Activated CD4-positive, alpha-beta memory T cell treated with anti-CD3 and anti-CD28 coated beads, Interleukin-2, amount 10 ng/mL, durations not matched to agents 7 days and 5 days (primary cell): Measurements from ENCODE around the gene ZNF575. TPM values are rescaled to one million over a fixed set of nuclear protein-coding genes. Genes with fewer than 3 reads are reported as not detected.

Experiments used
- CTCF ChIA-PET: fragments of 350-600 bp; sonication (Branson Sonifier 250); formaldehyde crosslinking; loops from one replicate; lab custom pipeline; 2021; ENCODE audit warnings: antibody characterized with exemption, inconsistent platforms; lab: Charles Lee
- POLR2A ChIA-PET: fragments of 350-600 bp; sonication (Branson Sonifier 250); formaldehyde crosslinking; loops from one replicate; lab custom pipeline; 2021; ENCODE audit warnings: antibody characterized with exemption; lab: Charles Lee
- DNase-seq: peaks from one replicate; pipeline ENCODE4 v3.0.0-alpha.2; 2020
- H3K27ac Mint-ChIP-seq: one replicate; pipeline ENCODE4 v1.8.0; 2021; ENCODE audit warnings: mild to moderate bottlenecking, mixed read lengths
- H3K27me3 Mint-ChIP-seq: one replicate; pipeline ENCODE4 v1.8.0; 2021; ENCODE audit warnings: mixed read lengths
- H3K36me3 Mint-ChIP-seq: one replicate; pipeline ENCODE4 v1.8.0; 2021; ENCODE audit warnings: low read depth, mixed read lengths
- H3K4me1 Mint-ChIP-seq: one replicate; pipeline ENCODE4 v1.8.0; 2021; ENCODE audit warnings: mixed read lengths
- H3K4me3 Mint-ChIP-seq: one replicate; pipeline ENCODE4 v1.8.0; 2021; ENCODE audit warnings: mild to moderate bottlenecking, mixed read lengths
- H3K9me3 Mint-ChIP-seq: one replicate; pipeline ENCODE4 v1.8.0; 2021; ENCODE audit warnings: mixed read lengths
- total RNA-seq, 2 experiments: library from RNA; stranded (reverse); gene quantifications; one replicate each; pipeline ENCODE4 v1.2.3, GENCODE V29; 2021

Gene ZNF575
- total RNA-seq, 2 experiments from 2014 or later = 4.1 to 4.8 TPM

GRCh38 chr19:43563816-43564457, 30.9 kb downstream of the ZNF575 start:
- no peak for DNase-seq
- POLR2A ChIA-PET = interaction anchor here (1.3 to 2.3 kb wide), 4 partner anchors 7 to 32 kb away, joined by 3 to 7 read pairs (median 4); partner anchors contain the start of genes PINLYP, XRCC1 and ZNF576
- H3K4me1 Mint-ChIP-seq = peaks cover 45% of the 10 kb centered on the region
- H3K9me3 Mint-ChIP-seq = no peaks in the 10 kb centered on the region
- peak overlapping the region; percentile 99 for H3K27ac Mint-ChIP-seq
- CTCF ChIA-PET = interaction anchor here (1.4 to 14.8 kb wide), 2 partner anchors 9 to 32 kb away, joined by 8 to 208 read pairs; partner anchors contain the start of genes IRGQ and ZNF576
- peaks cover 33% of the 10 kb centered on the region for H3K36me3 Mint-ChIP-seq
- H3K27me3 Mint-ChIP-seq = no peaks in the 10 kb centered on the region
- no peak overlapping the region for H3K4me3 Mint-ChIP-seq

- H3K27me3 Mint-ChIP-seq = no peaks in the 10 kb centered on the region
- H3K36me3 Mint-ChIP-seq = peaks cover 33% of the 10 kb centered on the region
- peaks cover 46% of the 10 kb centered on the region for H3K4me1 Mint-ChIP-seq
- H3K4me3 Mint-ChIP-seq = no peak overlapping the region
- CTCF ChIA-PET = interaction anchor here (1.3 to 14.8 kb wide), 2 partner anchors 10 to 31 kb away, joined by 7 to 208 read pairs; partner anchors contain the start of genes IRGQ and ZNF576
- H3K27ac Mint-ChIP-seq = peak overlapping the region; percentile 68
- H3K9me3 Mint-ChIP-seq = no peaks in the 10 kb centered on the region
- no peak for DNase-seq
- POLR2A ChIA-PET = interaction anchor here (2.3 kb wide), 1 partner anchor 10 kb away, joined by 7 read pairs; the partner anchor contains the start of genes PINLYP and XRCC1
Measured at GRCh38 chr19:43564800-43565199, 31.8 kb downstream of the ZNF575 start.

GRCh38 chr19:43569657-43570056, 36.7 kb downstream of the ZNF575 start:
- DNase-seq = no peak
- POLR2A ChIA-PET = no interaction called here
- H3K27ac Mint-ChIP-seq = no peak overlapping the region
- no peaks in the 10 kb centered on the region for H3K27me3 Mint-ChIP-seq
- CTCF ChIA-PET = interaction anchor here (5.5 to 9.6 kb wide), 2 partner anchors 14 to 26 kb away, joined by 22 to 95 read pairs; partner anchors contain the start of genes IRGQ and ZNF576
- H3K36me3 Mint-ChIP-seq = peaks cover 14% of the 10 kb centered on the region
- H3K9me3 Mint-ChIP-seq = no peaks in the 10 kb centered on the region
- H3K4me3 Mint-ChIP-seq = no peak overlapping the region
- peaks cover 24% of the 10 kb centered on the region for H3K4me1 Mint-ChIP-seq

GRCh38 chr19:43570174-43570791, 37.3 kb downstream of the ZNF575 start:
- ChIA-PET CTCF (interaction anchor here (1.4 to 9.6 kb wide), 3 partner anchors 15 to 98 kb away, joined by 4 to 95 read pairs (median 22); partner anchors contain the start of genes IRGQ and ZNF576), POLR2A (interaction anchor here (1.3 kb wide), 1 partner anchor 10 kb away, joined by 4 read pairs; no protein-coding TSS in a partner anchor)
- H3K27me3 Mint-ChIP-seq = no peaks in the 10 kb centered on the region
- H3K4me3 Mint-ChIP-seq = no peak overlapping the region
- no peak overlapping the region for H3K27ac Mint-ChIP-seq
- peaks cover 20% of the 10 kb centered on the region for H3K36me3 Mint-ChIP-seq
- DNase-seq = no peak
- no peaks in the 10 kb centered on the region for H3K9me3 Mint-ChIP-seq
- peaks cover 26% of the 10 kb centered on the region for H3K4me1 Mint-ChIP-seq

GRCh38 chr19:43572171-43572588, 39.2 kb downstream of the ZNF575 start:
- no peak overlapping the region for H3K27ac Mint-ChIP-seq
- no peak overlapping the region for H3K4me3 Mint-ChIP-seq
- ChIA-PET CTCF (interaction anchor here (5.5 to 9.6 kb wide), 2 partner anchors 17 to 23 kb away, joined by 22 to 95 read pairs; partner anchors contain the start of genes IRGQ and ZNF576), POLR2A (interaction anchor here (1.4 kb wide), 1 partner anchor 9 kb away, joined by 4 read pairs; no protein-coding TSS in a partner anchor)
- no peaks in the 10 kb centered on the region for H3K9me3 Mint-ChIP-seq
- DNase-seq = no peak
- H3K4me1 Mint-ChIP-seq = peaks cover 39% of the 10 kb centered on the region
- no peaks in the 10 kb centered on the region for H3K27me3 Mint-ChIP-seq
- peaks cover 22% of the 10 kb centered on the region for H3K36me3 Mint-ChIP-seq

- H3K27ac Mint-ChIP-seq = peak overlapping the region; percentile 87
- H3K36me3 Mint-ChIP-seq = peaks cover 21% of the 10 kb centered on the region
- POLR2A ChIA-PET = interaction anchor here (0.9 to 3.0 kb wide), 10 partner anchors 10 to 127 kb away, joined by 3 to 57 read pairs (median 6); partner anchors contain the start of genes IRGQ, ZNF575 and ZNF576
- no peak for DNase-seq
- peaks cover 3% of the 10 kb centered on the region for H3K27me3 Mint-ChIP-seq
- CTCF ChIA-PET = interaction anchor here (0.6 to 9.6 kb wide), 7 partner anchors 9 to 1867 kb away, joined by 3 to 95 read pairs (median 3); partner anchors contain the start of genes IRGQ and ZNF576
- peaks cover 43% of the 10 kb centered on the region for H3K4me1 Mint-ChIP-seq
- no peaks in the 10 kb centered on the region for H3K9me3 Mint-ChIP-seq
- peak overlapping the region; percentile 95 for H3K4me3 Mint-ChIP-seq
Measured at GRCh38 chr19:43574424-43575155, 41.6 kb downstream of the ZNF575 start.

- DNase-seq = peak; percentile 98
- POLR2A ChIA-PET = interaction anchor here (1.0 to 3.0 kb wide), 8 partner anchors 9 to 49 kb away, joined by 3 to 57 read pairs (median 7); partner anchors contain the start of genes IRGQ, ZNF575 and ZNF576
- peak within 1 kb of the TSS; percentile 95 for H3K4me3 Mint-ChIP-seq
- H3K9me3 Mint-ChIP-seq = no peaks in the 10 kb centered on the region
- peaks cover 3% of the 10 kb centered on the region for H3K27me3 Mint-ChIP-seq
- peaks cover 14% of the 10 kb centered on the region for H3K36me3 Mint-ChIP-seq
- H3K4me1 Mint-ChIP-seq = peaks cover 43% of the 10 kb centered on the region
- peak within 1 kb of the TSS; percentile 87 for H3K27ac Mint-ChIP-seq
- CTCF ChIA-PET = interaction anchor here (0.6 to 9.6 kb wide), 6 partner anchors 18 to 1866 kb away, joined by 3 to 95 read pairs (median 4); partner anchors contain the start of genes IRGQ and ZNF576
Measured at GRCh38 chr19:43575156-43575950, 42.4 kb downstream of the ZNF575 start, which contains the start of the genes PINLYP and XRCC1. PINLYP (plus strand) TSS chr19:43575801; CDS start chr19:43577192, 1,391 bp downstream. XRCC1 (minus strand) TSS chr19:43575527; CDS start chr19:43575458, 69 bp downstream.

- no peak for DNase-seq
- no peaks in the 10 kb centered on the region for H3K9me3 Mint-ChIP-seq
- POLR2A ChIA-PET = interaction anchor here (1.8 to 3.0 kb wide), 4 partner anchors 20 to 50 kb away, joined by 4 to 57 read pairs (median 9); partner anchors contain the start of genes IRGQ, ZNF575 and ZNF576
Measured at GRCh38 chr19:43575955-43576878, 43.2 kb downstream of the ZNF575 start.

GRCh38 chr19:43578787-43579186, 45.8 kb downstream of the ZNF575 start:
- peaks cover 7% of the 10 kb centered on the region for H3K36me3 Mint-ChIP-seq
- peaks cover 38% of the 10 kb centered on the region for H3K4me1 Mint-ChIP-seq
- H3K9me3 Mint-ChIP-seq = no peaks in the 10 kb centered on the region
- H3K27me3 Mint-ChIP-seq = peaks cover 3% of the 10 kb centered on the region
- H3K4me3 Mint-ChIP-seq = peak overlapping the region; percentile 20
- ChIA-PET CTCF (no interaction called here), POLR2A (interaction anchor here (1.5 kb wide), 1 partner anchor 16 kb away, joined by 5 read pairs; no protein-coding TSS in a partner anchor)
- no peak for DNase-seq
- no peak overlapping the region for H3K27ac Mint-ChIP-seq

More at GRCh38 chr19:43575955-43576878, 43.2 kb downstream of the ZNF575 start:
- H3K4me3 Mint-ChIP-seq = peak overlapping the region; percentile 95
- peaks cover 3% of the 10 kb centered on the region for H3K27me3 Mint-ChIP-seq
- peaks cover 43% of the 10 kb centered on the region for H3K4me1 Mint-ChIP-seq
- CTCF ChIA-PET = interaction anchor here (2.0 to 9.6 kb wide), 3 partner anchors 19 to 22 kb away, joined by 5 to 95 read pairs (median 22); partner anchors contain the start of genes IRGQ and ZNF576
- peak overlapping the region; percentile 40 for H3K27ac Mint-ChIP-seq
- peaks cover 13% of the 10 kb centered on the region for H3K36me3 Mint-ChIP-seq

GRCh38 chr19:43581467-43581866, 48.5 kb downstream of the ZNF575 start:
- CTCF ChIA-PET = no interaction called here
- peaks cover 3% of the 10 kb centered on the region for H3K27me3 Mint-ChIP-seq
- no peak overlapping the region for H3K4me3 Mint-ChIP-seq
- peaks cover 12% of the 10 kb centered on the region for H3K36me3 Mint-ChIP-seq
- POLR2A ChIA-PET = interaction anchor here (1.3 to 6.0 kb wide), 2 partner anchors 14 to 26 kb away, joined by 3 to 28 read pairs; partner anchors contain the start of genes IRGQ and ZNF576
- no peak overlapping the region for H3K27ac Mint-ChIP-seq
- DNase-seq = no peak
- peaks cover 23% of the 10 kb centered on the region for H3K4me1 Mint-ChIP-seq
- no peaks in the 10 kb centered on the region for H3K9me3 Mint-ChIP-seq
